ENCODE results near the gene MIGA1.
"Not testable (repeated sequence)": the region's sequence is repeated elsewhere in the genome, so short reads cannot be mapped to it uniquely, and the experiment has no call there.

GRCh38 chr1:77749489-77749888 is 30.0 kb upstream of the MIGA1 start:
- not testable (repeated sequence) for TF ChIP-seq CTCF (conservative IDR thresholded peaks at IDR 0.05; ENCODE audit: low read depth, low read length); MAFK (IDR thresholded peaks at IDR 0.05; ENCODE audit: low read depth, low read length); MAZ (IDR thresholded peaks at IDR 0.05; ENCODE audit: borderline replicate concordance, low read depth, low read length); POLR2A (IDR thresholded peaks at IDR 0.05; ENCODE audit: low read depth, low read length); USF2 (IDR thresholded peaks at IDR 0.05; ENCODE audit: low read depth, low read length); FOS (IDR thresholded peaks at IDR 0.05; ENCODE audit: low read depth, low read length); RAD21 (IDR thresholded peaks at IDR 0.05; ENCODE audit: low read length); RFX5 (IDR thresholded peaks at IDR 0.05; ENCODE audit: low read depth, low read length); BHLHE40 (IDR thresholded peaks at IDR 0.05; ENCODE audit: low read depth, low read length); ELK1 (IDR thresholded peaks at IDR 0.05; ENCODE audit: borderline replicate concordance, low read depth, low read length); CHD1 (IDR thresholded peaks at IDR 0.05; ENCODE audit: low read depth, low read length); SMC3 (IDR thresholded peaks at IDR 0.05; ENCODE audit: low read depth, low read length); CEBPB (IDR thresholded peaks at IDR 0.05; ENCODE audit: low read depth, low read length); MXI1 (IDR thresholded peaks at IDR 0.05; ENCODE audit: borderline replicate concordance, low read depth, low read length)

Data from IMR-90 (cell line).